ENCODE data around the gene DOCK11.

DOCK11 gene

DNA sequence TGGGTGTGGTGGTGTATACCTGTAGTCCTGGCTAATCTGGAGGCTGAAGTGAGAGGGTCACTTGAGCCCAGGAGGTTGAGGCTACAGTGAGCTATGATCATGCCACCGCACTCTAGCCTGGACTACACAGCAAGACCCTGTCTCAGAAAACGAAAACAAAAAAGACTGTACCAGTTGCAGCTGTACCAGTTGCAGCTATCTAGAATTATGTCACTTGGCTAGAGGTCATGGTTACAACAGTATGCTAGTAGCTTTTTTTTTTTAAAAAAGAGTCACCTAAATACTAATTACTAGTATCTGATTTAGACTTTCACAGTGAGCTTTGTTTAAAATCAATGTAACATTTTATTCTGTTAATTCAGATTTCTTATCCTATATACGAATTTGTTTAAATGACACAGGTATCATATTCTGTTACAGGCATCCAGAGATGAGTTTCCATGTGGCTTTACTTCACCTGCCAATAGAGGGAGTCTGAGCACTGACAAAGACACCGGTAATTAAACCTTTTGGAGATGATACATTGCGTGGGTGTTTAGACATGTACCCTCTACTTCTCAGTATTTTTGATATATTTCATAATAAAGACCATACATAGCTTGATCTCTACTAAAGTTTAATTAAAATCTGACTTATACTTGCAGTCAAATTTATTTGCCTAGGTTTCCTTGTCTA lies 131.6 kb downstream of the DOCK11 start:
- DNase-seq (ENCODE audit: low spot score) = no peak

DNA sequence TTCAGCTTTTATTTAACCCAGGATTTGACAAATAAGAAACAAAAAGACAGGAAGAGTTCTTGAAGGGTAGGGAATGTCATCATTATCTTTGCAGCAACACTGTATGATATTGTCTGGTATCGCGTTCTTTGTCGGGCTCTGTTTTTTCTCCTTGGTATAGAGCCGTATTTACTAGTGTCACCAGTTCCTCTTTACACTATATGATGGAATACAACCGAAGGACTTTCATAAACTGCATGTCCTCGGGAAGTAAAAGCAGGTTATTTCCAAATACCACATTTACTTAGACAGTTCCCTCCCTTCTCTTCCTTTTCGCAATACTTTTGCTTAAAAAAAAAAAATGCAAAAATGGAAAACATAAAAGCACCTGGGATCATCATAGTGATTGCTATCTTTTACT lies 135.2 kb downstream of the DOCK11 start:
- no peak for DNase-seq (ENCODE audit: low spot score)

DNA sequence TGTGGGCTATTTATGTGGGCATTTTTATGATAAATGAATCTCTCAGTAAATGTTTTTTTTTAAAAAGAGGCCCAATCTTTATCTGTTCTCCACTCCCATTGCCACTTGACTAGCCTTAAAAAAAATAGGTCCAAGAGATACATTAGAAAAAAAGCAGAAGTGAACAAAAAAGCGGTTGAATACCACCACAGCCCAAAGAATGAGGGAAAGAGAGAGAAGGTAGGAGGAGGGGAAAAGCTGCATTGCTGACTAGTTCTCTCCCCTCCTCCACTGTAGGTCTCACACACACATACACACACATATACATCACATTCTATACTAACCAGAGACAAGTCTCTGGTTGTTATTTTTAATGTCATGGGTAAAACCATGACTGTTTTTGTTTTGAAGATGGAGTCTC lies 136.0 kb downstream of the DOCK11 start:
- DNase-seq (ENCODE audit: low spot score) = no peak

DNA sequence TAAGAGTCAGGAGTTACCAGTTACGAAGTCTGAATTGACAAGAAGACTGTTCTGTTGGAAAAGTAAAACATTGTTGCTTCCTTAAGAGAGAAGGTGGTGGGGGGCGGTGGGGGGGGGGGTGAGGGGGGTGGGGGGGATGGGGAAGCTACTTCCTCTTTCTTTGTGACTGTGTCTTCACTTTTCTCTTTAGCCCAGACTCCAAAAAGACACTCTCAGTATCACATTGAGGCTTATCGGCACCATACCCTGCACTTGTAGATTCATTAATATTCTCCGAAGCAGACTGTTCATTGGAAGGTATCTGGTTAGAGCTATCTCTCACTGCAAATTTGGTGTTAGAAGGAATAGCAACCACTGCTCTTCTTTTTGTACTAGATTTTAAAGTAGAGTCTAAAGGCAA lies 137.2 kb downstream of the DOCK11 start:
- DNase-seq (ENCODE audit: low spot score) = no peak

GRCh38 chrX:118633530-118633929 lies 137.9 kb downstream of the DOCK11 start:
- DNase-seq (ENCODE audit: low spot score) = no peak

GRCh38 chrX:118634336-118634735 lies 138.7 kb downstream of the DOCK11 start:
- DNase-seq (ENCODE audit: low spot score) = no peak

GRCh38 chrX:118637997-118638396 lies 142.4 kb downstream of the DOCK11 start:
- no peak for DNase-seq (ENCODE audit: low spot score)

- DNase-seq (ENCODE audit: low spot score) = no peak
These were observed 148.8 kb downstream of the DOCK11 start for GRCh38 chrX:118644378-118644777.

DNA sequence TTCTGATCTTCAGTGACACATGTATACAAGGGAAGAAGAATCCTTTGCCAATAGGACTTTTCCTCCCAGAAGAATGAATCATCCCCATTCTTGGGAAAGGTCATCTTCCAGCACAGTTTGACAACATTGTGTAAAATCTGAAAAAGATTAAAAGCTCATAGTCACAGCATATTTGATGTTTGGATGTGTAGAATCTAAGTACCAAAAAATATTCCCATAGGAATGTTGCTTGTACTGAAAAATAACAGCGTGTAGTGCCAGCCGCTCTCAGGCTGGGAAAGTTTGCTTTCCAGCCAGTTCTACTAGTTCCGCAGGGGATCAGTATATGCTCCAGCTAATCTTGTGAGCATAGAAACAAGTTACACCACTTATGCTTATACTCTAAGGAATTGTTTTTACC lies 157.1 kb downstream of the DOCK11 start:
- DNase-seq (ENCODE audit: low spot score) = no peak

DNA sequence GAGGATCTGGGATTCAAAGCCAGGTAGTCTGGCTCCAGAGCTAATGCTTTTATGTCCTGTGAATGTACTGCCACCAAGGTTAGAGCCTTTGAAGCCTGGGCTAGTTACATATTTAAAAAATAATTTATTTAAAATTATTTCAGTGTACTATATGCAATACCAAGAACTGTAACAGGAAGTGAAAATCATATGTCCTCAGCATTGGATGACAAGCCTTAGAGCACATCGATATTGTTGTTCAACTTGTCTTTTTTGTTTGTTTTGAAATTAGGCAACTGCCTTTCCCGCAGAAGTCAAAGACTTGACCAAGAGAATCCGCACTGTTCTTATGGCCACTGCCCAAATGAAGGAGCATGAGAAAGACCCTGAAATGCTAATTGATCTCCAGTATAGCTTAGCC lies 158.7 kb downstream of the DOCK11 start:
- DNase-seq (ENCODE audit: low spot score) = no peak

DNA sequence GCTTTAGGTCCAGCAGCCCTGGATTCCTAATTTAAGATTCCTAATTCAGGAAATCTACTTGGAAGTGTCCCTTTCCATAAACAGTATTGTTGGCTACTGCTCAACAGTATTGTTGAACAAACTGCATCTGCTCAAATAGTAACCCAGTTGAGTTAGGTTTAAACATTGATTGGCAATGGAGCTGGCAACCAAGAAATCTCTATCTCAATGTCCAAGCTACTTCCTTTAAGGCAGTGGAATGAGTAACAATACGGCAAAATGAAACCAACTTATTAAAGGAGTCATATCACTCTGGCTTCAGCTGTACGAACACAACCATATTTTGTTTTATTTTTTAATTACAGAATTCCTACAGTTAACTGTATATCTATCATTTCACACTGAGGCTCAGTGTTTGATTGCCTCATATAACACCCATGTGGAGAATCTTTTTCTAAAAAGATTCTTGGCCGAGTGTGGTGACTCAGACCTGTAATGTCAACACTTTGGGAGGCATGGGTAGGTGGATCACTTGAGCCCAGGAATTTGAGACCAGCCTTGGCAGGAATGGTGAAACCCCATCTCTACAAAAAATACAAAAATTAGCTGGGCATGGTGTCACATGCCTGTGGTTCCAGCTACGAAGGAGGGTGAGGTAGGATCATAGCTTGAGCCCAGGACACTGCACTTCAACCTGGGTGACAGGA lies 160.1 kb downstream of the DOCK11 start:
- no peak for DNase-seq (ENCODE audit: low spot score)

- DNase-seq (ENCODE audit: low spot score) = no peak
These were observed 161.8 kb downstream of the DOCK11 start for GRCh38 chrX:118657413-118657812.

- no peak for DNase-seq (ENCODE audit: low spot score)
These were observed 164.5 kb downstream of the DOCK11 start for GRCh38 chrX:118660085-118660484.

- DNase-seq (ENCODE audit: low spot score) = no peak
These were observed 169.6 kb downstream of the DOCK11 start for GRCh38 chrX:118665204-118665603.

DNA sequence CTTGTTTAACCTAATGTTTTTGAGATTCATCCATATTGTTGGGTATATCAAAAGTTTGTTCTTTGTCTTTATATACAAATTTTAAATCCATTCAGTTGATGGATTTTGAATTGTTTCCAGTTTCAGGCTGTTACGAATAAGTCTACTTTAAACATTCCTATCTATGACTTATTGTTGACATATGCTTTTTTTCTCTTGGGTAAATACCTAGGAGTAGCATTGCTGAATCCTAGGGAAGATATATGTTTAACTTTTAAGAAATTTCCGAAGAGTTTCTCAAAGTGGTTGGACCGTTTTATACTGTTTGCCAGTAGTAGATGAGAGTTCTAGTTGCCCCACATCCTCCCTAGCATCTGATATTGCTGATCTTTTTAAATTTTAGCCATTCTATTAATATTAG lies 170.9 kb downstream of the DOCK11 start:
- no peak for DNase-seq (ENCODE audit: low spot score)

GRCh38 chrX:118669435-118669834 lies 173.8 kb downstream of the DOCK11 start:
- no peak for DNase-seq (ENCODE audit: low spot score)

GRCh38 chrX:118675326-118675965 lies 179.8 kb downstream of the DOCK11 start:
- no peak for DNase-seq (ENCODE audit: low spot score)

GRCh38 chrX:118675966-118676349 lies 180.3 kb downstream of the DOCK11 start:
- no peak for DNase-seq (ENCODE audit: low spot score)

- DNase-seq (ENCODE audit: low spot score) = no peak
These were observed 181.7 kb downstream of the DOCK11 start for GRCh38 chrX:118677318-118677717.

DNA sequence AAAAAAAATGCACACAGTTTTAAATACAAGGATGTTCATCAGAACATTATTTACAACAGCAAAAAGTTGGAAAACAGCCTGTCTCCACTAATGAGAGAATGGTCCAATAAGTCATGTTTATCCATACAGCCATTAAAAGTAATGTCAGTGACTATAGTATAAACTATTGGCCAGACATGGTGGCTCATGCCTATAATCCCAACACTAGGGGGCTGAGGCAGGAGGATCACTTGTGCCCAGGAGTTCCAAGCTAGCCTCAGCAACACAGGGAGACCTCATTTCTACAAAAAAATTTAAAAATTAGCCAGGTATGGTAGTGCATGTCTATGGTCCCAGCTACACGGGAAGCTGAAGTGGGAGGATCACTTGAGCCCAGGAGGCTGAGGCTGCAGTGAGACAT lies 183.7 kb downstream of the DOCK11 start:
- DNase-seq (ENCODE audit: low spot score) = no peak

DNA sequence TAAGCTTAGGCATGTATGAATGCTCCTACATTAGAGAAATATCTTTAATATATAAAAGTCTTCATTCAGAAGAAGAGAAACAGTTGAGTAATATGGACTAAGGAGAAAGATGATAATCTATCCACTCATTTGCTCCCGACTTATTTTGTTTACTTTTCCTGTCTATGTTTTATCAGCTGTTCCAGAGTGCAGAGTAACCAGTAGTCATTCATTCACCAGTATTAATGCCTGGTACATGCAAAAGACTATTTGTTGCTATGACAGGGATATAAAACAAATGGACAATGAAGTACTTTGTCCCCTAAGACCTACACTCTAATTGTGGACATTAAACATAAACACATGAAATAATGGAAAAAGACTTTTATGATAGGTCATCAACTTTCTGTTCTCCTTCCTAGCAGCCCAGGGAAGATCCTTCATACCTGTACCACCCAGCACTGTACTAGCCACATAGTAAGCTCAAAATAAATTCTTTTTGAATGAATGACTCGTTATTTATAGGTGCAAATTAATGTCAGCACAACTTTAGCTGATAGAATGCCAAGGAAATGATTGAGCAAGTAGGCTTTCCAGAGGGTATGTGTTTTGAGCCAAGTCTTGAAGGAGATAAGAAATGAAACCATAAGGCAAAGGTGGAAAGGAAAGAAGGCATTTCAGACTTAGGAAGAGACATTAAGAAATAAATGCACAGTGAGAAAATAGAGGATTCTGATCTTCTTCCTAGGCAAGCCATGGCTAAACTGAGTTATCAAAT lies 186.8 kb downstream of the DOCK11 start:
- no peak for DNase-seq (ENCODE audit: low spot score)

GRCh38 chrX:118685393-118685792 lies 189.8 kb downstream of the DOCK11 start:
- DNase-seq (ENCODE audit: low spot score) = no peak
